ENCODE data around the gene FREY1. TPM values are rescaled to one million over a fixed set of nuclear protein-coding genes. Genes with fewer than 3 reads are reported as not detected.

FREY1 gene
- total RNA-seq, 2 experiments from 2014 or later, result 0.73 to 0.88 TPM

GRCh38 chr11:45870706-45871105 lies 36.4 kb downstream of the FREY1 start:
- intact Hi-C loops (cut with micrococcal nuclease), result no loop called here
- Mint-ChIP-seq H3K4me3 (no peak overlapping the region), H3K27ac (no peak overlapping the region), H3K9me3 (no peaks in the 10 kb centered on the region), H3K27me3 (no peaks in the 10 kb centered on the region), H3K36me3 (peaks cover 46% of the 10 kb centered on the region), H3K4me1 (ENCODE audit: low read depth) (no peaks in the 10 kb centered on the region)
- no peak for DNase-seq
- POLR2A ChIA-PET, result no interaction called here
- CTCF ChIA-PET, result no interaction called here

DNA sequence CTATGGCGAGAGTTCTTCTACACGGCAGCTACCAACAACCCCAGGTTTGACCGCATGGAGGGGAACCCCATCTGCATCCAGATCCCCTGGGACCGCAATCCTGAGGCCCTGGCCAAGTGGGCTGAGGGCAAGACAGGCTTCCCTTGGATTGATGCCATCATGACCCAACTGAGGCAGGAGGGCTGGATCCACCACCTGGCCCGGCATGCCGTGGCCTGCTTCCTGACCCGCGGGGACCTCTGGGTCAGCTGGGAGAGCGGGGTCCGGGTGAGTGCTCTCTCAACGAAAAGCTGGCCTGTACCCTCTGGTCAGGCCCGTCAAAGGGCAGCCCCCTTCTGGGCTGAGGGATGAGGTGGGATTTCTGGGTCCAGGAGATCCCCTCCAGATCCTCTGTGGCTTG lies 37.5 kb downstream of the FREY1 start:
- ChIA-PET POLR2A (no interaction called here), CTCF (interaction anchor here (1.5 kb wide), 1 partner anchor 27 kb away, joined by 4 read pairs; no protein-coding TSS in a partner anchor)
- Mint-ChIP-seq H3K4me1 (ENCODE audit: low read depth) (no peaks in the 10 kb centered on the region), H3K4me3 (no peak overlapping the region), H3K9me3 (no peaks in the 10 kb centered on the region), H3K36me3 (peaks cover 46% of the 10 kb centered on the region), H3K27me3 (no peaks in the 10 kb centered on the region), H3K27ac (no peak overlapping the region)
- no peak for DNase-seq
- intact Hi-C loops (cut with micrococcal nuclease), result no loop called here

DNA sequence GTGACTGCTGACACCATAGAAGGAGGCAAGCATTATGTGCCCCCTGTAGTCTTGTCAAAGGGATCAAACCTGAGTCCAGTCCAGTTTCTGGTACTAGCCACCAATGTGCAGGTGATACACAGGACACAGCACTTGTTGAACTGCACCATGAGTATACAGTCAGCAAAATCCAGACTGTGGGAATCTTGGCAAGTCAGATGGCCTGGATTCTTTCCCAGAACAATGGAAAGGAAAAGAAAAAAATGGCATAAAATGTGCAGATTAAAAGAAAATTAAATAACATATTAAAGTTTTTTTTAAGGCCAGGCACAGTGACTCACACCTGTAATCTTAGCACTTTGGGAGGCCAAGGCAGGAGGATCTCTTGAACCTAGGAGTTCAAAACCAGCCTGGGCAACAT lies 43.0 kb downstream of the FREY1 start:
- intact Hi-C loops (cut with micrococcal nuclease), result no loop called here
- Mint-ChIP-seq H3K27me3 (no peaks in the 10 kb centered on the region), H3K9me3 (no peaks in the 10 kb centered on the region), H3K27ac (no peak overlapping the region), H3K4me1 (ENCODE audit: low read depth) (no peaks in the 10 kb centered on the region), H3K36me3 (peaks cover 49% of the 10 kb centered on the region), H3K4me3 (no peak overlapping the region)
- POLR2A ChIA-PET, result no interaction called here
- CTCF ChIA-PET, result interaction anchor here (1.5 kb wide), 1 partner anchor 8 kb away, joined by 3 read pairs; no protein-coding TSS in a partner anchor
- DNase-seq, result no peak

GRCh38 chr11:45860764-45861510 lies 46.1 kb downstream of the FREY1 start:
- Mint-ChIP-seq H3K27me3 (no peaks in the 10 kb centered on the region), H3K4me3 (no peak overlapping the region), H3K4me1 (ENCODE audit: low read depth) (no peaks in the 10 kb centered on the region), H3K27ac (no peak overlapping the region), H3K36me3 (peaks cover 49% of the 10 kb centered on the region), H3K9me3 (no peaks in the 10 kb centered on the region)
- intact Hi-C loops (cut with micrococcal nuclease), result no loop called here
- ChIA-PET CTCF (interaction anchor here (0.9 to 1.2 kb wide), 3 partner anchors 11 to 145 kb away, joined by 3 to 4 read pairs (median 3); no protein-coding TSS in a partner anchor), POLR2A (interaction anchor here (0.7 kb wide), 1 partner anchor 23 kb away, joined by 4 read pairs; no protein-coding TSS in a partner anchor)
- no peak for DNase-seq

GRCh38 chr11:45860348-45860747 lies 46.7 kb downstream of the FREY1 start:
- Mint-ChIP-seq H3K27me3 (no peaks in the 10 kb centered on the region), H3K27ac (no peak overlapping the region), H3K4me1 (ENCODE audit: low read depth) (no peaks in the 10 kb centered on the region), H3K4me3 (no peak overlapping the region), H3K9me3 (no peaks in the 10 kb centered on the region), H3K36me3 (peaks cover 48% of the 10 kb centered on the region)
- ChIA-PET CTCF (interaction anchor here (1.1 to 1.2 kb wide), 2 partner anchors 25 to 146 kb away, joined by 3 read pairs; no protein-coding TSS in a partner anchor), POLR2A (no interaction called here)
- no peak for DNase-seq
- intact Hi-C loops (cut with micrococcal nuclease), result no loop called here

- Mint-ChIP-seq H3K4me1 (ENCODE audit: low read depth) (no peaks in the 10 kb centered on the region), H3K36me3 (peaks cover 48% of the 10 kb centered on the region), H3K27ac (no peak overlapping the region), H3K27me3 (no peaks in the 10 kb centered on the region), H3K9me3 (no peaks in the 10 kb centered on the region), H3K4me3 (no peak overlapping the region)
- POLR2A ChIA-PET, result no interaction called here
- DNase-seq, result no peak
- CTCF ChIA-PET, result interaction anchor here (1.1 kb wide), 1 partner anchor 147 kb away, joined by 3 read pairs; no protein-coding TSS in a partner anchor
- intact Hi-C loops (cut with micrococcal nuclease), result no loop called here
Measured at GRCh38 chr11:45859661-45860140, 47.4 kb downstream of the FREY1 start.

DNA sequence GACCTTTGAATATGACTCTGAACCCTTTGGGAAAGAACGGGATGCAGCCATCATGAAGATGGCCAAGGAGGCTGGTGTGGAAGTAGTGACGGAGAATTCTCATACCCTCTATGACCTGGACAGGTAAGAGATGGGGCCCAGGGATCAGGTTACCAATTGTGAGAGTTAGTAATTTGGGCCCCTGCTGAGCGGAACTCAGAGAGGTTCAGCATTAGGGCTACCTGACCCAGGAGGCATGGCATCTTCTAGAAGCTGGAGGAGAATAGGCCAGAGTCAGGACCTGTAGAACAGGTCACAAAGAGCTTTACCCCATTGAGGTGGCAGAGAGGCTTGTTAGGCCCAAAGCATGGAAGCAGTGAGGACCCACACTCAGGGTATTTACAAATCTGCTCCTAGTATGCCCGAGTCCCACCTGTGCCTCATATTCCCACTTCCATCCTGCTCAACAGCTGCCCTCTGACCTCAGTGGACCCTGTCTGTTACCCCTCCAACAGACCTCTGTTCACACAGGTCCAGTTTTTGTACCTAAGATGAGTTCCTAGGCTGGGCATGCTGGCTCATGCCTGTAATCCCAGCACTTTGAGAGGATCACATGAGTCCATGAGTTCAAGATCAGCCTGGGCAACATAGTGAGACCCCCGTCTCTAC lies 48.2 kb downstream of the FREY1 start:
- no peaks in the 10 kb centered on the region for H3K27me3 Mint-ChIP-seq
- intact Hi-C loops (cut with micrococcal nuclease), result no loop called here
- H3K9me3 Mint-ChIP-seq, result no peaks in the 10 kb centered on the region
- H3K4me1 Mint-ChIP-seq (ENCODE audit: low read depth), result no peaks in the 10 kb centered on the region
- no peak overlapping the region for H3K27ac Mint-ChIP-seq
- ChIA-PET CTCF (no interaction called here), POLR2A (no interaction called here)
- H3K36me3 Mint-ChIP-seq, result peaks cover 48% of the 10 kb centered on the region
- DNase-seq, result no peak
- no peak overlapping the region for H3K4me3 Mint-ChIP-seq

DNA sequence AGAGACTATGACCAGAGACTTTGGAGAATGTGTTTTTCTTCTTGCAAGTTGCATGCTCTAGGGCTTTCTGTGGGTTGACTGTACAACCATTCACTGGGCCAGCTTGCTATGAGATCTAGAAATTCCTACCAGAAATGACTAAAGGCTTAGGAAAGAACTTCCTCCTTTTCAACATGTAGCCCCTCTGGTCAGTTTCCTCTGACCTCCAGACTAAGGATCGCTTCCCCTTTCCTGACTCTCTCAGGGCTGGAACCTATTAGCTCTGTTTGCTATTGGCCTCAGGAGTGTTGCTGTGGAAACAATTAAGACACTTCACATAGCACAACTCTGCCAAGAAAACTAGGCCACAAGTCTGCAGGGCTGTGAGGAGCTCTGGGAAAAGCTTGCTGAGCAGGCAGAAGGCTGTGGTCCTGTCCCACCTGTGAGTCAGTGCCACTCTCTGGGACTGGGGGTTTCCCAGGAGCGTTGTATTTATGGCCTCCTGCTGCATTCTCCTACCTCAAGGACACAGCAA lies 49.1 kb downstream of the FREY1 start:
- ChIA-PET CTCF (no interaction called here), POLR2A (no interaction called here)
- no peak for DNase-seq
- intact Hi-C loops (cut with micrococcal nuclease), result no loop called here
- H3K27me3 Mint-ChIP-seq, result no peaks in the 10 kb centered on the region
- no peaks in the 10 kb centered on the region for H3K9me3 Mint-ChIP-seq
- no peak overlapping the region for H3K27ac Mint-ChIP-seq
- peaks cover 43% of the 10 kb centered on the region for H3K36me3 Mint-ChIP-seq
- no peaks in the 10 kb centered on the region for H3K4me1 Mint-ChIP-seq (ENCODE audit: low read depth)
- no peak overlapping the region for H3K4me3 Mint-ChIP-seq

Other genes with a start within 250 kb of the FREY1 start
- gene CHST1, start 241.6 kb downstream of the FREY1 start, total RNA-seq, result under 1 TPM; 0.24 to 0.44 TPM
- gene SLC35C1, start 102.1 kb downstream of the FREY1 start, total RNA-seq, result 10 to 100 TPM; 10.7 to 11.4 TPM
- 10 to 100 TPM; 12.1 to 13.4 TPM for gene CRY2, start 59.8 kb downstream of the FREY1 start, total RNA-seq
- gene MAPK8IP1, start 21.6 kb downstream of the FREY1 start, total RNA-seq, result under 1 TPM; 0.43 to 0.58 TPM
- 10 to 100 TPM; 28.2 to 34.6 TPM for gene PEX16, start 10.6 kb upstream of the FREY1 start, total RNA-seq
- 1 to 10 TPM; 1.1 to 1.6 TPM for gene LARGE2, start 15.4 kb upstream of the FREY1 start, total RNA-seq
- gene PHF21A, start 214.2 kb upstream of the FREY1 start, total RNA-seq, result 10 to 100 TPM; 38.0 to 40.0 TPM